GM21786 (cell line): ENCODE measurements around the gene PDE8B.

Source experiments
- ATAC-seq: cut with Tn5 transposase; IDR thresholded peaks from one replicate; pipeline ENCODE4 v1.9.1; 2021; ENCODE audit not compliant: unreplicated experiment

PDE8B gene, protein sequence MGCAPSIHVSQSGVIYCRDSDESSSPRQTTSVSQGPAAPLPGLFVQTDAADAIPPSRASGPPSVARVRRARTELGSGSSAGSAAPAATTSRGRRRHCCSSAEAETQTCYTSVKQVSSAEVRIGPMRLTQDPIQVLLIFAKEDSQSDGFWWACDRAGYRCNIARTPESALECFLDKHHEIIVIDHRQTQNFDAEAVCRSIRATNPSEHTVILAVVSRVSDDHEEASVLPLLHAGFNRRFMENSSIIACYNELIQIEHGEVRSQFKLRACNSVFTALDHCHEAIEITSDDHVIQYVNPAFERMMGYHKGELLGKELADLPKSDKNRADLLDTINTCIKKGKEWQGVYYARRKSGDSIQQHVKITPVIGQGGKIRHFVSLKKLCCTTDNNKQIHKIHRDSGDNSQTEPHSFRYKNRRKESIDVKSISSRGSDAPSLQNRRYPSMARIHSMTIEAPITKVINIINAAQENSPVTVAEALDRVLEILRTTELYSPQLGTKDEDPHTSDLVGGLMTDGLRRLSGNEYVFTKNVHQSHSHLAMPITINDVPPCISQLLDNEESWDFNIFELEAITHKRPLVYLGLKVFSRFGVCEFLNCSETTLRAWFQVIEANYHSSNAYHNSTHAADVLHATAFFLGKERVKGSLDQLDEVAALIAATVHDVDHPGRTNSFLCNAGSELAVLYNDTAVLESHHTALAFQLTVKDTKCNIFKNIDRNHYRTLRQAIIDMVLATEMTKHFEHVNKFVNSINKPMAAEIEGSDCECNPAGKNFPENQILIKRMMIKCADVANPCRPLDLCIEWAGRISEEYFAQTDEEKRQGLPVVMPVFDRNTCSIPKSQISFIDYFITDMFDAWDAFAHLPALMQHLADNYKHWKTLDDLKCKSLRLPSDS

DNA sequence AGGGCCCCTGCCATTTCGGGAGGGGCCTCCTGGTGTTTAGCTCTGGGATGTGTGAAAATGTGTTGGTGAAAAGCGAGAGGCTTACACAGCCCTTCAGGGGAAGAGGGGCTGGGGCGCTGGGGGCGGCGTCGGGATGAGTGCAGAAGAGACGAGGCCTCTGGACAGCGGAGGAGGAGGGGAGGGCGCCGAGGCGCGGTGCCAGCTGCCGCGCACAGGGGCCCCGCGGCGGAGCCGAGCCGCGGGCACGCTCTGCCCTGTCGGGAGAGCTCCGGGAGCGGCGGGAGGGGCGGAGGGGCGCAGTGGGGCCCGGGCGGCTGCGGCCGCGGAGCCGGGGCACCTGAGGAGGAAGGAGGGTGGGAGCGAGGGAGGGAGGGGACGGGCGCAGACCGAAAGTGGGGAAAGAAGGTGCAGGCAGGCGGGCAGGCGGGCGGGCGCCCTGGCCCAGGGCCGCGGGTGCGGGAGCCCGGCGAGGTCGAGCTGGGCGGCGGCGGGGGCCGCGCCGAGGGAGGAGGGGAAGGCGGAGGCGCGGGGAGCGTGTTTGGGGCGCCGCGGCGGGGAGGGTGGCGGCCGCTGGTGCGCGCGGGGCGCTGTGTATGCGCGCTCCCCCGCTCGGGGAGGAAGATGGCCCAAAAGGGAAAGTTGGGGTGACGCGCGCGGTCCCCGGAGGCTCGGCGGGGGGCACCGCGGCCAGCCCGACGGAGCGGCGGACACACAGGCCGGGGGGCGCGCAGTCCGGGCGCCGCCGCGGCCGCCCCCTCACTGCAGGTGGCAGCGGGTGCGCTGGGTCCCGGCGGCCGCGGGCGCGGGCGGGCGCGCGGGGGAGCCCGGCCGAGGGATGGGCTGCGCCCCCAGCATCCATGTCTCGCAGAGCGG, at the start of gene PDE8B:
Gene PDE8B (plus strand): TSS at position 590 of the 873 bp plus-strand sequence. CDS start 246 bp downstream, at position 836.
- ATAC-seq: no peak

DNA sequence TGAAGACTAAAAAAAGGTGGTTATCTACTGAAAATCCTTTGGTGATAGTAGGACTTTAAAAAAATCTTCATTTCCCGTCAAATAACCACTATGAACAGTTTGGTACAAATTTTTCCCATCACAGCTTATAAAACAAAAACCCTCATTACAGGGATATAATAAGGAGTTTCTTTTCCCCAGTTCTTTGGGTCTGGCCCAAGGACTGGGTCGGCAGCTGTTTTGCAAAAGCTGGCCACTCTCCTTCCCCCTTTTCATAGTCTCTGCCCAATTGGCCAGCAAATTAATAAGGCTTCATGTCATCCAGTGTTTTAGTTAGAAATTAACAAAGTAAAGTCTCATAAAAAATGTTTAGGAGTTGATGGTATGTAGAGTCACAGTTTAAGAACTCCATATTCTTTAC, 47.0 kb upstream of the PDE8B start:
- no peak for ATAC-seq

DNA sequence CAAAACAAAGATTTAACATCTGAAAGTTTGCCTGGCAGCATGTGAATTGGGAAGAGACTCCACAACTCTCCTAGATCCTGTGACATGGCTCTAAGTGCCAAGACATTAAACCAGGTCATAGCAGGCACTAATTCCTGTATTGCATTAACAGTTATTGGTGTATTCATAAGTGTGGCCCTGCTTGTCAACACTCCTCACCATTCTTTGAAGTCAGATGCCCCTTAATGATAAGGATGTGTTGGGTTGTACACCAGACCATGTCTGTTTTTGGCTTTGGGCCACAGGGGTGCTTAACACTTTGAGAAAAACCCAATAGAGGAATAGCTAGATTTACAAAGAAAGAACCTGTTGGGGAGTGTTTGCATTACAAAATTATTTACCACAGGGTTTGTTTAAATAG, 43.4 kb upstream of the PDE8B start:
- no peak for ATAC-seq

DNA sequence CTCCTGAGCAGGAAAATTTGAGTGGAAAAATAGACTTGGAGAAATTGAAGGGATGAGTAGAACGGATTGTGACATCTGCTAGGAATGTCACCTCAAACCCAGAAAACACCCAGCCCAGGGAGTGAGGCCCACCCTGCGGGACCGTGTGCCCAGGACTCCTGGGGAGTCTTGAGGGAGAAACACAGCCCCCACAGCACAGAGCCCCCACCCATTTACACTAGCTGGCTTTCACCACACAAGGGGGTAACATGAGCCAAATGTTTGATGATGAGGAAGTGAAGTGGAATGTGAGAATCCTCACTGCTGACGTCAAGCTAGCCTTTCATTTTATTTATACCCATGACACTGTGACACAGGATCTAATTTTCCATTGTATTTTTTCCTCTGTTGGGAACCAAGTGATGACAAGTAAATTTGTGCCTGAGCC, 42.8 kb upstream of the PDE8B start:
- ATAC-seq: no peak

DNA sequence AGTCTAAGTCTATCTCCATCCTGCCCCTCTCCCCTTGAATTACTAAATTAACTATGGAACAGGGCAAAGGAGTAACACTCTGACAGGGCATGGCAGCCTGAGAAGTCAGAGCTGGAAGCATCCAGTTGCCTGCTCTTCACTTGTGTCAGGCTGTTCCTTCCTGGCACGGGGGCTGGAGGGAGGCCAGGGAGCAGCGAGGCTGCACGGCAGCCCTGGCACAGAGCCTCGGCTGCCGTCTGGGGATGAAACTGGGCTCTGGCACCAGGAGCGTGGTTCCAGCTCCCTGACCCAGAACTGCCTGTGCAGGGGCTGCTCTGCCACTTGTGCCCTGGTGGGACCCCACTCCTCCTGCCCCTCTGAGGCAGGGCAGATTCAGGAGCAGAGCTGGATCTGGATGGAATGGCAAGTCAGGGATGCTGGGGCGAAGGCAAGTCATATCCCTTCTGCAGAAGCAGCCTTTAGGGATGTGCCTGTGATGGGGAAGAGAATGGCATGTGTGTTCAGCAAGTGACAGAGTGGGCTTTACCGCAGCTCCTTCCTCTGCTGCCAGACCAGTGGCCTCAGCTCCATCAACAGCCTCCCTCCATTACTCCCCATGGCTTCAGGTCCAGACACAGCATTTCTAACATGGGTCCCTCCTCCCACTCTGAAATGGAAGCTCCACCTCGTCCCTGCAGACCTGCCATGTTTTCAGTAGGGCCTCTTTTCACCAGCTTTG, 42.2 kb upstream of the PDE8B start:
- no peak for ATAC-seq

DNA sequence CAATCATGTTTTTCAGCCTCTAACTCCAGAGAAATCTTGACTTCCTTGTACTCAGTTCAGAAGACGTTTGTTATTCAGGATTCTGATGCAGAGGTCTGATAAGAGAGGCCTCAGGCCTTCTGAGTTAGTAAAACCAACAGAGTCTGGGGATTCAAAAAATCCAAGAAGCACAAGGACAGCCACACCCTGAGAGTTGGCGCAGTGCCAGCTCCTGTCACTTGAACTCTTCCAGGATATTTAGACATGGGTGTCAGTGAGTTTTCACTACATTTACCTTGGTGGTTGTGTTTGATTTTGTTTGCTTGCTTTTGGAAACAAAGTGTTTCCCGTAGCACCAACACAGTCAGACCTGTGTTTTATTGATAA, 41.6 kb upstream of the PDE8B start:
- ATAC-seq: no peak

DNA sequence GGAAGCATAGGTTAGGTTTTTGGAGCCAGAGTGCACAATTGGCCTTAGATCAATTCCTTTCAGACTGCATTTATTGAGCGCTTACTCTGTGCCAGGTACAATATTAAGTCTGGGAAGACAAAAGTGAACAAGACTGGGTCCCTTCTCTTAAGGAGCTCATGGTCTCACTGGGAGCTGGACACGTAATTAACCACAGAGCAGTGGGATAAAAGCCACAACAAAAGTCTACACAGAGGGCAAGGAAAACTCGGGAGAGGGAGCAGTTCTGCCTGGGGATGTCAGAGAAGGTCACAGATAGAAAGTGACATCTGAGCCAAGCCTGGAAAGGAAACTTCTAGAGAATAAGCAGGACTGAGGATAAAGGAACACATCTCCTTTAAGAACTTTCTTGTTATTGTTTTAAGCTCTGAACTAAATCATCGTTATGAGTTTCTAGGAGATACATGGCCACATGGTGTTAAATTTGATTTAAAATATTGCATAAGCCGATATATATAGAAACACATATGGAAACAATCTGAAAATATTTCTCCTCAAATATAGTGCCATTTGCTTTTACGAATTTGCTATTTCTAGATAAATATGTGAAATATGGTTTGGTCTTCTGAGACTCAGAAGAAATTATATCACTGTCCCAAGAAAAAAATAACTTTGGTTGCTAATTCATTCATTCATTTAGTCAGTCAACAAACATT, 40.1 kb upstream of the PDE8B start:
- ATAC-seq: no peak

DNA sequence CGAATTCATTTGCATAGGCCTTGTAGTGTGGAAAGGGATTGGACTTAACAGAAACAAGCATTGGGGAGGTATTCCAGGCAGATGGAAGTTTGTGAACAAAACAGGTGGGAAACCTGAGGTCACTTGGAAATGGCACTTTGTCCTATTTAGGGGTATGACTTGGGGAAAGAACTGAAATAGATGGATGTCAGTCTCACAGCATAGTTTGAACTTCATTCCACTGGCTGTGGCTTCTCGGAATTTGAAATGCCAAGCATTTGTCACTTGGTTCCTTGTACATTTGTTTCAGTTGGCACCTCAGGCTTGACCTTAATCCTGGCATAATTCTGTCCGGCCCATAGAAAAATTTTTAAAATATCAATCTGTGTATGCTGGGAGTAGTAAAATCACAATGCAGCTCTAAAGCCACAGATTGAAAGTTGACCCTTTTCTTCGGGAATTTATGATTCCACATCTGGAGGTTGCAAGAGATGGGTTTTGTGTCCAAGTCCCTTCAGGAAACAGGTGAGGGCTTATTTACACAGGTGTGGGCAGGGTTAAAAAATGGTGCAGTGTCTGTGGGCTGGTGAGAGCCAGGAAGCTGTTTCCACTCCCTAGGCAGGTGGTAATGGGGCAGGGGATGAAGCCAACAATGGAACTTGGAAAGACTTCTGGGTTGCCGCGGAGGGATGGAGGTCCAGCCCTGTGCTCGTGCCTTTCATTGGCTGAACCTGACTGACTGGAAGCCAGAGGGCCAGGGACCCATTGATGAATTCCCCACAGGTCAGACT, 39.2 kb upstream of the PDE8B start:
- ATAC-seq: no peak

DNA sequence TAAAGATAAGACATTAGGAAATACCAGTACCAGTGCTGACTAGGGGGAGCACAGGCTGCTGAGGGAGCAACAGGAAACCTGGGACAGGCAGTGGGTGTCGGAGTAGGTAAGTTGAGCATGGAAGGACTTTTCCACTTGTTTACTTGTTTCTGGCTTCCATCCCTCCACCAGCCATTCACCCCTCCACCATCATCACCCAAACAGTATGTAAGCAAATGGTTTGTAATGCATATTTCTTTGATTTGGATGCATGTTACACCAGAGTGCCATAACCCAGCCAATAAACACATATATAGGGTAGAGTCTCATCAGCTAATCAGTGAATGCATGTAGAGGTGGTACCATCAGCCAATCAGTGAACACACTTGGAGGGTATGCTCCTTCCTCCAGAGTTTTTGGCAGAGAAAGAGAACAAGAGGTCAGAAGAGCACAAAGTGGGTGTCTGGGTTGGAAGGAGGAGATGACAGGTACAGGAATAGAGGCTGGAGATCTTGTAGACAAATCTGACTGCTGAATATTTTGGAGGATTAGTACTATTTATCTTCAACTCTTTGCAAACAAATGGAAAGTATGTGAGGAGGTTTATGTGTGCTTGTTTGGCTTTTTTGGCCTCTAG, 37.7 kb upstream of the PDE8B start:
- ATAC-seq: no peak

DNA sequence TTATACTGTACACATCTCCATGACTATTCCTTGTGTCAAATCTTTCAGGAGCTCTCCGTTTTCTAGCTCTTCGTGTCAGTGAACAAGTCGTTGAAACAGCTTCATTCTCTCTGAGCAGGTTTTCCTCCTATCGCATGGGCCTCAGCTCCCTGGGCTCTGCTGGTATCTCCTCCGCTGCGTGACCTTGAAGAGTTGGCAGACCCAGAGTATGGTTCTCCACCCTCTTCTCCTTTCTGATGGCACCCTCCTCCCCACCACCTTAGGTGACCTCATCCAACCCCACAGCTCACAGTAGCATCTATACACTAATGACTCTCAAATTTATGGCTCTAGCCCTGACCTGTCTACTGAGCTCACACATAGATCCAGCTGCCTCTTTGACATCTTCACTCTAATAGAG, 36.0 kb upstream of the PDE8B start:
- ATAC-seq: no peak

DNA sequence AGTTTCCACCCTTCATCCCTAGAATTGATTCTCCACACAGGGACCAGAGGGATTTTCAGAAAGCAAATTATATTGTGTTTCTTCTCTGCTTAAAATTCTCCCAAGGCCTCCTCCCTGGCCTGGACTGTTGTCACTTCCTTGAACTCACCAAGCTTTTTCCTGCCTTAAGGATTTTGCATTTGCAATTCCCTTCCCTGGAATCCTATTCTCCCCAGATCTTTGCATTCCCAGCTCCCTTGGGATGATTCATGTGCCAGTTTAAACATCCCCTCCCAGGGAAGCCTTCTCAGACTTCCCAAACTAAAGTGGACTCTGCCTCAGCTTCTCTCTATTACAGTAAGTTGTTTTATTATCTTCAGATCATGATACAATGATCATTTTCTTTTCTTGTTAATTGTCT, 35.2 kb upstream of the PDE8B start:
- ATAC-seq: no peak

DNA sequence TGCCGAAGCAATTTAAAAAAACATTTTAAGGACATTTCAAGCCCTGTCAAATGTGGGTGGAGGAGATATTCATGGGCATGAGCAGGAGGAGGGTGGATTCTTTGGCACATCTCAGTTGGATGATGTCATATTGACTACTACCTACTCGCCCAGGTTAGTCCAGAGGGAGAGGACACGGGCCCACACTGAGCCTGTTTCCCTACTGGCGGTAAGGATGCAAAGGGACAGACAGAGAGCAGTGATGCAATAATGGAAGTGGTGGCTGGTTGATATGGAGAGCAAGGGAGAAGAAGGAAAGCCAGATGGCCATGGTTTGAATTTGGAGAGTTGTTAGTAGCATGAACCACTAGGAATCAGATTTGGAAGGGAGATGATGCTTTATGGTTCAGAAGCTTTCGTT, 34.1 kb upstream of the PDE8B start:
- ATAC-seq: no peak

DNA sequence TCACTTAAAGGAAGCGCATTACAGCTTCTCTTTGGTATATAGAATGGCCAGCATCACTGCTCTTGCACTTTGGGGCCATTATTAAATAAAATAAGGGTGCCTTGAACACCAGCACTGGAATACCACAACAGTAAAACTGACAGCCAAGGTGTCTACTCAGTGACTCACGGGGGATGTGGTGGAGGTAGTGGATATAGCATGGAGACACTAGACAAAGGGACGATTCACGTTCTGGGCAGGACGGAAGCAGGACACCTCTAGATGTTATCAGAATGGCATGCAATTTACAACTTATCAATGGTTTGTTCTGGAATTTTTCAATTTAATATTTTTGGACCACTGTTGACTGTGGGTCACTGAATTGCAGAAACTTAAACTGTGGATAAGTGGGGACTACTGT, 32.9 kb upstream of the PDE8B start:
- no peak for ATAC-seq

DNA sequence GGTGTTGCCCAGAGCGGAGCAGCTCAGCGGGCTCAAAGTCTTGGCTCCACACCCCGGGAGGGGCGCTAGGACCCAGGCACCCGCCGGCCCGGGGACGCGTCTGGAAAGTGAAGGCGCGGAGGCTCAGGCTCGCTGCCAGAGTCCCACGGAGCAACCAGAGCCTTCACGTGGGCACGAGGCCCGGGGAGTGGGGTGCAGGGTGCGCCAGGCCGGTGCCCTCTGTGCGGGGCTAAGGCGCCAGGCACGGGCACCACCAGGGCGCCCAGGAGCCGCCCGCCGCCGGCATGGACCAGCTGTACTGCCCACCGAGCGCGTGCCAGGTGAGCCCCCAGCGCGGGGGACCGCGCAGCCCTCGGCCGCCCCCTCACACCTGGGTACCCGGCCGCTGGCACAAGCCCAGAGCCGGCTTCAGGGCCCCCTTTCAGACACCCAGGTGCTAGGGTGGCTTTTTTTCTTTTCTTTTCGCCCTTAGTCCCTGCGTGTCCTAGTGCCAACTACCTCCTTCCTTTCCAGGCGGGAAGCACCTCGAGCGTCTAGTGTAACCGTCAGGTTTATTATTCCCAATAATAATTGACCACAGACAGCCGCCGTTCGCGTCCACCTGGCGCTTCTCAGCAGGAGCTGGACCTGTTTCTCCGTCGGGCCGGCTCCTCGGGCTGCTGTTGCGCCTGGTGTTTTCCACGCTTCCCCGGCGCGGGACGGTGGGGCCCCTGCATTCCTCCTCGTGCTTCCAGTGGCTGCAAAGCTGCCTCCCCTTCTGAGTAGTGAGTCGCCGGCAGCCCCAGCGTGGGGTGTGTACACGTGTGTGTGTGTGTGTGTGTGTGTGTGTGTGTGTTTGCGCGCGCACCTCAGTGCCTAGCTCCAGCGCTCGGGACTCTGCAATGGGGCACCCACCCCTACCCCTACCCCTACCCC, 30.1 kb upstream of the PDE8B start:
- ATAC-seq: no peak

DNA sequence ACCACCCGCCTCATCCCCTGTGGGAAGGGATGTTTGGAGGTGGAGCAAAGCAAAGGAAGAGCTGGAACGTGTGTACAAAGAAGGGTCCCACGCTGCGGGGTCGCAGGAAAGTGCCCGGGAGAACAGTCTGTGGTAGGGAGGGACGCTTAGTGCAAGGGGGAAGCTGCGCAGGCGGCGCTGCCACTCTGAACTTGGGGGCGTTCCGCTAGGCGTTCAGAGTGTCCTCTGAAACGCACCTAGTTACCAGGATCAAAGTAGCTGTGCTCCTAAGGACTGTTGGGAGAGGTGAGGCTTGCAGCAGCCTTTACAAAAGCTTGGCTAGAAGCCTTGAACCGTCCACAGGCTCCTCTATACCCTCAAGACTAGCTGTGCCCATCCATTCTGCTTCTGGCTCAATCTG, 29.3 kb upstream of the PDE8B start:
- ATAC-seq: no peak

DNA sequence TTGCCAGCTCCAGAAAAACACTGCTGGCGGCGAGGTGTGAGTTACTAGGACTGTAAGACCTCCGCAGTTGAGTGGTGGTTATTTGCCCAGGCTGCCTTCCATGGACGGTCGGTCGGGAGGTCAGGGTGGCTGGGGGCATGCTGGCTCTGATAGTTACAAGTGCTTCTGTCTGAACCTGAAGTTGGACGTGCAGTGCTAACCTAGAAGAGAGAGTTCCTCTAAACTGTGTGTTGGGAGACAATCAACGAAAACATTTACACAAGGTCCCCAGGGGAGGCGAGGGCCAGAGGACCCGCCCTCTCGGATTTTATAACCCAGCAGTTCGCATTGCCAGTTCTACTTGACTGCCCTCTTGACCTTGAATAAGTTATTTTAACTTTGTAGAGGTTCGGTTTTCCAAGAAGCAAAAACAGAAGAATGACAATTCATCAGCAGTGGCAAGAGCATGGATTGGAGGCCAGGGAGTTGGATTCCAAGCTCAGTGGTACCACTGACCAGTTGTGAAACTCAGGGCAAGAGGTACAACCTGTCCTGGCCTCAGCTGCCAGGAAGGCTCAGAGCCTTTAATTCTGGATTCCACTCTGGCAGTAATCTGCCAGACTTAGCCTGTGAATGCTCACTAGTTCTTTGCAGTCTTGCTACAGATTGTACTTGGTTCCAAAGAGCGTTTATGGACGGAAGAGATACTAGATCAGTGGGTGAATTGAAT, 28.7 kb upstream of the PDE8B start:
- ATAC-seq: no peak

DNA sequence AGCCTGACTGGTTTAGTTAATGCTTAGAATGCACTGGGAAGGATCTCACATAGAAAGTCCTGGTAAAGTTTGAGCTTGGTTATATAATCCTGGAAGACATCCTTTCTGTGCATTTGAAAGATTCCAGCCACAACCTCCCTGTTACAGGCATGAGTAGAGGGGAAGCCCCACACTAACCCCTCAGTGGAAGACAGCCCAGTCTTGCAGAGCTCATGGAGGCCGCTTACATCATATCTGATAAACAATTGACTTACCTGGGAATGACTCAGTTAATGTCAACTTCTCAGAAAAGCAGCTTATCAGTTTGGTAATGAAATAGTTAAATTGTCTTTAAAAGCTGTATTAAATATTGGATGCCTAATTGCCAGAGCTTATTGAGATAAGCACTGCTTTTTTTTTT, 28.1 kb upstream of the PDE8B start:
- no peak for ATAC-seq
